Measurements from ENCODE around the gene ARHGEF39.

ARHGEF39 gene

DNA sequence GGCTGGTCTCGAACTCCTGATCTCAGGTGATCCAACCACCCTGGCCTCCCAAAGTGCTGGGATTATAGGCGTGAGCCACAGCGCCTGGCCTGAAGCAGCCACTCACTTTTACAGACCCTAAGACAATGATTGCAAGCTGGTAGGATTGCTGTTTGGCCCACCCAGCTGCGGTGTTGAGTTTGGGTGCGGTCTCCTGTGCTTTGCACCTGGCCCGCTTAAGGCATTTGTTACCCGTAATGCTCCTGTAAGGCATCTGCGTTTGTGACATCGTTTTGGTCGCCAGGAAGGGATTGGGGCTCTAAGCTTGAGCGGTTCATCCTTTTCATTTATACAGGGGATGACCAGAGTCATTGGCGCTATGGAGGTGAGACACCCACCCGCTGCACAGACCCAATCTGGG is 10.2 kb upstream of the ARHGEF39 start:
- no peaks in the 10 kb centered on the region for H3K36me3 ChIP-seq (ENCODE audit: control insufficient read depth, insufficient read depth, low read length)
- 42 to 43% methylated on average over 13 of the region's 13 CpGs for WGBS, 2 experiments
- no peak overlapping the region for H3K27ac ChIP-seq (ENCODE audit: insufficient read depth, low read depth, low read length, poor library complexity, severe bottlenecking)
- H3K9me3 ChIP-seq (ENCODE audit: control insufficient read depth, low read length), result no peaks in the 10 kb centered on the region
- peaks cover 5% of the 10 kb centered on the region for H3K4me1 ChIP-seq (ENCODE audit: control insufficient read depth, insufficient read depth, low read length)
- H3K4me3 ChIP-seq (ENCODE audit: insufficient read depth, low read depth, low read length), result peak overlapping the region; percentile 44
- no peaks in the 10 kb centered on the region for H3K27me3 ChIP-seq (ENCODE audit: control insufficient read depth, insufficient read depth, low read length, poor library complexity, severe bottlenecking)

DNA sequence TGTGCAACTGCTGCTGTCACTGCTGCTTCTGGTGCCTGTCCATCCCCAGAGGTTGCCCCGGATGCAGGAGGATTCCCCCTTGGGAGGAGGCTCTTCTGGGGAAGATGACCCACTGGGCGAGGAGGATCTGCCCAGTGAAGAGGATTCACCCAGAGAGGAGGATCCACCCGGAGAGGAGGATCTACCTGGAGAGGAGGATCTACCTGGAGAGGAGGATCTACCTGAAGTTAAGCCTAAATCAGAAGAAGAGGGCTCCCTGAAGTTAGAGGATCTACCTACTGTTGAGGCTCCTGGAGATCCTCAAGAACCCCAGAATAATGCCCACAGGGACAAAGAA is 9.0 kb upstream of the ARHGEF39 start:
- Histone ChIP-seq H3K27ac (ENCODE audit: insufficient read depth, low read depth, low read length, poor library complexity, severe bottlenecking) (no peak overlapping the region), H3K36me3 (ENCODE audit: control insufficient read depth, insufficient read depth, low read length) (no peaks in the 10 kb centered on the region), H3K27me3 (ENCODE audit: control insufficient read depth, insufficient read depth, low read length, poor library complexity, severe bottlenecking) (no peaks in the 10 kb centered on the region), H3K9me3 (ENCODE audit: control insufficient read depth, low read length) (no peaks in the 10 kb centered on the region), H3K4me1 (ENCODE audit: control insufficient read depth, insufficient read depth, low read length) (no peaks in the 10 kb centered on the region), H3K4me3 (ENCODE audit: insufficient read depth, low read depth, low read length) (no peak overlapping the region)
- 85 to 89% methylated on average over 3 of the region's 3 CpGs for WGBS, 2 experiments

DNA sequence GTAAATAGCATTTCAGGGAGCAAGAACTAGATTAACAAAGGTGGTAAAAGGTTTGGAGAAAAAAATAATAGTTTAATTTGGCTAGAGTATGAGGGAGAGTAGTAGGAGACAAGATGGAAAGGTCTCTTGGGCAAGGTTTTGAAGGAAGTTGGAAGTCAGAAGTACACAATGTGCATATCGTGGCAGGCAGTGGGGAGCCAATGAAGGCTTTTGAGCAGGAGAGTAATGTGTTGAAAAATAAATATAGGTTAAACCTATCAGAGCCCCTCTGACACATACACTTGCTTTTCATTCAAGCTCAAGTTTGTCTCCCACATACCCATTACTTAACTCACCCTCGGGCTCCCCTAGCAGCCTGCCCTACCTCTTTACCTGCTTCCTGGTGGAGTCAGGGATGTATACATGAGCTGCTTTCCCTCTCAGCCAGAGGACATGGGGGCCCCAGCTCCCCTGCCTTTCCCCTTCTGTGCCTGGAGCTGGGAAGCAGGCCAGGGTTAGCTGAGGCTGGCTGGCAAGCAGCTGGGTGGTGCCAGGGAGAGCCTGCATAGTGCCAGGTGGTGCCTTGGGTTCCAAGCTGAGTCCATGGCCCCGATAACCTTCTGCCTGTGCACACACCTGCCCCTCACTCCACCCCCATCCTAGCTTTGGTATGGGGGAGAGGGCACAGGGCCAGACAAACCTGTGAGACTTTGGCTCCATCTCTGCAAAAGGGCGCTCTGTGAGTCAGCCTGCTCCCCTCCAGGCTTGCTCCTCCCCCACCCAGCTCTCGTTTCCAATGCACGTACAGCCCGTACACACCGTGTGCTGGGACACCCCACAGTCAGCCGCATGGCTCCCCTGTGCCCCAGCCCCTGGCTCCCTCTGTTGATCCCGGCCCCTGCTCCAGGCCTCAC is 8.4 kb upstream of the ARHGEF39 start, which contains the start of gene CA9:
Gene CA9 (plus strand): TSS at position 797 of the 893 bp plus-strand sequence. CDS start 32 bp downstream, at position 829.
- no peaks in the 10 kb centered on the region for H3K27me3 ChIP-seq (ENCODE audit: control insufficient read depth, insufficient read depth, low read length, poor library complexity, severe bottlenecking)
- H3K27ac ChIP-seq (ENCODE audit: insufficient read depth, low read depth, low read length, poor library complexity, severe bottlenecking), result no peak within 1 kb of the TSS
- no peaks in the 10 kb centered on the region for H3K9me3 ChIP-seq (ENCODE audit: control insufficient read depth, low read length)
- WGBS, 2 experiments, result 87 to 92% methylated on average over 10 of the region's 10 CpGs
- no peak within 1 kb of the TSS for H3K4me3 ChIP-seq (ENCODE audit: insufficient read depth, low read depth, low read length)
- H3K4me1 ChIP-seq (ENCODE audit: control insufficient read depth, insufficient read depth, low read length), result no peaks in the 10 kb centered on the region
- H3K36me3 ChIP-seq (ENCODE audit: control insufficient read depth, insufficient read depth, low read length), result no peaks in the 10 kb centered on the region

DNA sequence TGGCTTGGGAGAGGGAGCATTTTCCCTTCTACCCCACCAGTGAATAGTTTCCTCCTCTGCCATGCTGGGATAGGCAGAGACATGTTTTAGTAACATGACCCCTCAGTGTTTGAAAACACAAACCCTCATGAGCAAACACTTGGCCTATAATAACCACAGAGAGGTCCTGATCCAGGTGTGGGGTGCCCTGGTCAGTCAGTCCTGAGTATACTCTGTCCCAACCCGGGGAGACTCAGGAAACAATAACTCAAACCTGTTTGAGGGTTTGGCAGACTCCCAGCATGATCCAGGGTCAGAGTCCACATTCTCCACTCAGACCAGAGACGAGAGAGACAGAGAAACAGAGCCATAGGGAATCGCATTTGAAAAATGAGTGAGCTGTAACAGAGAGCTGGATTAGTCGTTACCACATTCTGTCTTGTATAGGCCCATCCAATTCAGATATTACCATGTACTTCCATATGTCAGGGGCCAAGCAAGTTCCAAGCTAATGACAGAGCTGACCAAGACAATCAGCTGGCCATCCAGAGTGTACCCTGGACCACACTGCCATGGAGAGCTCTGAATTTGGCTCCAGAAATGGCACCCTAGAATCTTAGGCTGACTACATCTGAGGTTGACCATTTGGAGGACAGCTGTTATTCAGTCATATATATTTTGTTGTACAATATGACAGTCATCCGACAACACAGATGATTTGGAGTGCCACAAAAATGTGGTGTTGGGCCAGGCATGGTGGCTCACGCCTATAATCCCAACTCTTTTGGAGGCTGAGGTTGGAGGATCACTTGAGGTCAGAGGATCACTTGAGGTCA is 4.5 kb upstream of the ARHGEF39 start:
- WGBS, 2 experiments, result 88 to 89% methylated on average over 6 of the region's 6 CpGs
- no peak overlapping the region for H3K27ac ChIP-seq (ENCODE audit: insufficient read depth, low read depth, low read length, poor library complexity, severe bottlenecking)
- H3K36me3 ChIP-seq (ENCODE audit: control insufficient read depth, insufficient read depth, low read length), result no peaks in the 10 kb centered on the region
- peaks cover 1% of the 10 kb centered on the region for H3K4me1 ChIP-seq (ENCODE audit: control insufficient read depth, insufficient read depth, low read length)
- H3K27me3 ChIP-seq (ENCODE audit: control insufficient read depth, insufficient read depth, low read length, poor library complexity, severe bottlenecking), result no peaks in the 10 kb centered on the region
- no peak overlapping the region for H3K4me3 ChIP-seq (ENCODE audit: insufficient read depth, low read depth, low read length)
- H3K9me3 ChIP-seq (ENCODE audit: control insufficient read depth, low read length), result no peaks in the 10 kb centered on the region

DNA sequence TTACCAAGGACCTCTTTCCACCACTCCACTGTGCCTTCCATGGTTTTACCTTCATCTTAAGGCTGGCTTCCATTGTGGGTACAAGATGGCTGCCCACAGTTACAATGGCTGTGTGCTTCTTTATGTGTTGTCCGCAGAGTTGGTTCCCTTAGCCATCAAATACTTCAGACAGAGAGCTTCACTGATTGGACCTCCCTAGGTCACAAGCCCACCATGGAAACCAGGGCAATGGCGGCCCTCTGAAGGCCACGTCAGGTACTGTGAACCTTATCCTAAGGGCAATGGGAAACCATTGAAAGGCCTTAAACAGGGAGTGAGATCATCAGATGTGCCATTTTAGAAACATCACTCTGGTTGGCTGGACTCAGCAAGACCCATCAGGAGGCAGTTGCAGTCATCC is 2.9 kb upstream of the ARHGEF39 start:
- WGBS, 2 experiments, result 93 to 94% methylated on average over 3 of the region's 3 CpGs
- H3K4me1 ChIP-seq (ENCODE audit: control insufficient read depth, insufficient read depth, low read length), result peaks cover 11% of the 10 kb centered on the region
- H3K27ac ChIP-seq (ENCODE audit: insufficient read depth, low read depth, low read length, poor library complexity, severe bottlenecking), result no peak overlapping the region
- no peaks in the 10 kb centered on the region for H3K27me3 ChIP-seq (ENCODE audit: control insufficient read depth, insufficient read depth, low read length, poor library complexity, severe bottlenecking)
- peaks cover 4% of the 10 kb centered on the region for H3K36me3 ChIP-seq (ENCODE audit: control insufficient read depth, insufficient read depth, low read length)
- H3K4me3 ChIP-seq (ENCODE audit: insufficient read depth, low read depth, low read length), result no peak overlapping the region
- H3K9me3 ChIP-seq (ENCODE audit: control insufficient read depth, low read length), result no peaks in the 10 kb centered on the region

DNA sequence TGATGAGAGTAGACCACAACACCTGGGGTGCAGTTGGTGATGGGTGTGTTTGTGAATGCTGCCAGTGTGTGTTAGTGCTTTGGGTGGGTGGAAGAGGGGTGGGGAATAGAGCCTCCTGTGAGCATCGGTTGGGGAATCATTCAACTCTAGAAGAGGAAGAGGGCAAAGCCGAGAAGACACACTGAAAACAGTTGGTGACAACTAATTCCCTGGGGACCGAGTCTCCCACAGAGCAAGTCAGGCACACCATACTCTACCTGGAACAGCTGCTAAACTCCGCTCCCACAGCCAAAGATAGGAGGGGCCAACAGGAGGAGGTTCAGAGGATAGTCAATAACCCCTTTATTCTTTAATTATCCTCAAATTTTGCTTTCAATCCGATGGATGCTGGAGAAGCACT is 1.6 kb upstream of the ARHGEF39 start:
- Histone ChIP-seq H3K27ac (ENCODE audit: insufficient read depth, low read depth, low read length, poor library complexity, severe bottlenecking) (no peak overlapping the region), H3K9me3 (ENCODE audit: control insufficient read depth, low read length) (no peaks in the 10 kb centered on the region), H3K36me3 (ENCODE audit: control insufficient read depth, insufficient read depth, low read length) (peaks cover 14% of the 10 kb centered on the region), H3K27me3 (ENCODE audit: control insufficient read depth, insufficient read depth, low read length, poor library complexity, severe bottlenecking) (no peaks in the 10 kb centered on the region), H3K4me3 (ENCODE audit: insufficient read depth, low read depth, low read length) (no peak overlapping the region), H3K4me1 (ENCODE audit: control insufficient read depth, insufficient read depth, low read length) (peaks cover 11% of the 10 kb centered on the region)
- 79 to 95% methylated on average over 5 of the region's 5 CpGs for WGBS, 2 experiments

DNA sequence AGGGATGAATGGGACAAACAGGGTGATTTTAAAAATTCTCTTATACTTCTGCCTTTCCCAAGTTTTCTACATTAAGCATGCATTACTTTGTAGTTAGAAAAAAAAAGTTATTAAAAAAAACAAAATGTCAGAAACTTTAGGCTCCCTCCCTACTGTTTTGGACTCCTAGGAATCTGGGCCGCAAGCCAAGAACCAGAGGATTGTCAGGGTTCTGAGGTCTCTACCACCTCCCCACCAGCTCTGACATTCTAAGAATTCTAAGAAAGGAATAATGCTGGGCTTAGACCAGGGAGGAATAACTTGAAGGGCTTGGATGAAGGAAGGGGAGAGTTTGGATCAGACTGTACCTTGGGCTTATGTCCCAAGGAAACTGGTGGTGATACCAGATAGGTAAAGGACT is 1.1 kb upstream of the ARHGEF39 start:
- Histone ChIP-seq H3K27me3 (ENCODE audit: control insufficient read depth, insufficient read depth, low read length, poor library complexity, severe bottlenecking) (no peaks in the 10 kb centered on the region), H3K4me3 (ENCODE audit: insufficient read depth, low read depth, low read length) (no peak overlapping the region), H3K36me3 (ENCODE audit: control insufficient read depth, insufficient read depth, low read length) (peaks cover 15% of the 10 kb centered on the region), H3K27ac (ENCODE audit: insufficient read depth, low read depth, low read length, poor library complexity, severe bottlenecking) (no peak overlapping the region), H3K9me3 (ENCODE audit: control insufficient read depth, low read length) (no peaks in the 10 kb centered on the region), H3K4me1 (ENCODE audit: control insufficient read depth, insufficient read depth, low read length) (peaks cover 11% of the 10 kb centered on the region)
- 90 to 100% methylated on average over 1 of the region's 1 CpG for WGBS, 2 experiments

DNA sequence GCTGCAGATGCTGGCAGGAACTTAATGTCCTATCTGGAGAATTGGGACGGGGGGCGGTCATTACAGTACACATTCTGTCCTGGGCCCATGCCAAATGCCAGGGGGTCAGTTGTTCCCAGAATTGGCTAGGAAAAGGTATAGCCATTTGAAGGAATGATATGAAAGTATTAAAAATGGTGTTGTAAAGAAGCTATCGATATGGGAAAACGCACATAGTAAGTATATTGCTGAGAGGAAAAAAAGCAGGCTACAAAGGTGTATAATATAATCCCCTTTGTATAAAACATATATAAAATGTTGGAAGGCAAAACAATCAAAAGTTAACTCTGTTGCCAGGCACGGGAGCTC is 450 bp upstream of the ARHGEF39 start:
- Histone ChIP-seq H3K9me3 (ENCODE audit: control insufficient read depth, low read length) (no peaks in the 10 kb centered on the region), H3K27ac (ENCODE audit: insufficient read depth, low read depth, low read length, poor library complexity, severe bottlenecking) (no peak overlapping the region), H3K4me3 (ENCODE audit: insufficient read depth, low read depth, low read length) (peak overlapping the region; percentile 69), H3K36me3 (ENCODE audit: control insufficient read depth, insufficient read depth, low read length) (peaks cover 21% of the 10 kb centered on the region), H3K4me1 (ENCODE audit: control insufficient read depth, insufficient read depth, low read length) (peaks cover 11% of the 10 kb centered on the region), H3K27me3 (ENCODE audit: control insufficient read depth, insufficient read depth, low read length, poor library complexity, severe bottlenecking) (no peaks in the 10 kb centered on the region)
- 79 to 80% methylated on average over 5 of the region's 5 CpGs for WGBS, 2 experiments

DNA sequence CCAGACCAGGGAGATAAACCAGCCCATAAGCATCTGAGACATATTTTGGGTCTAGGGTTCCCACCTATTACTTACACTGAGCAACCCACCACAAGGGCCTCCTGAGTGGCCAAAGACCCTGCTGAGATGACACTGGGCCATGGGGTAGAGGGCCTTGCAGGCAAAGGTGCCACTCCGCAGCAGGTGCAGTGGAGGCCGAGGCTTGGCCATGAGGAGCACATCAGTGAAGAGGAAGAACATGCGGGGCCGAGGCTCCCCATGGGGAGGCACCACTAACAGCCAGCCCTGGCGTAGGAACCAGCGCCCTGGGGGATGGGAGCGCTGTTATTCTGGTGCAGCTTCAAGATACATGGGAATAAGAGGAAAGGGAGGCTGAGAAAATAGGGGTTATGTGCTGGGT is 2.6 kb downstream of the ARHGEF39 start:
- WGBS, 2 experiments, result 96% methylated on average over 7 of the region's 7 CpGs
- H3K4me3 ChIP-seq (ENCODE audit: insufficient read depth, low read depth, low read length), result no peak overlapping the region
- H3K27me3 ChIP-seq (ENCODE audit: control insufficient read depth, insufficient read depth, low read length, poor library complexity, severe bottlenecking), result no peaks in the 10 kb centered on the region
- H3K9me3 ChIP-seq (ENCODE audit: control insufficient read depth, low read length), result no peaks in the 10 kb centered on the region
- no peak overlapping the region for H3K27ac ChIP-seq (ENCODE audit: insufficient read depth, low read depth, low read length, poor library complexity, severe bottlenecking)
- H3K36me3 ChIP-seq (ENCODE audit: control insufficient read depth, insufficient read depth, low read length), result peaks cover 24% of the 10 kb centered on the region
- H3K4me1 ChIP-seq (ENCODE audit: control insufficient read depth, insufficient read depth, low read length), result peaks cover 16% of the 10 kb centered on the region

DNA sequence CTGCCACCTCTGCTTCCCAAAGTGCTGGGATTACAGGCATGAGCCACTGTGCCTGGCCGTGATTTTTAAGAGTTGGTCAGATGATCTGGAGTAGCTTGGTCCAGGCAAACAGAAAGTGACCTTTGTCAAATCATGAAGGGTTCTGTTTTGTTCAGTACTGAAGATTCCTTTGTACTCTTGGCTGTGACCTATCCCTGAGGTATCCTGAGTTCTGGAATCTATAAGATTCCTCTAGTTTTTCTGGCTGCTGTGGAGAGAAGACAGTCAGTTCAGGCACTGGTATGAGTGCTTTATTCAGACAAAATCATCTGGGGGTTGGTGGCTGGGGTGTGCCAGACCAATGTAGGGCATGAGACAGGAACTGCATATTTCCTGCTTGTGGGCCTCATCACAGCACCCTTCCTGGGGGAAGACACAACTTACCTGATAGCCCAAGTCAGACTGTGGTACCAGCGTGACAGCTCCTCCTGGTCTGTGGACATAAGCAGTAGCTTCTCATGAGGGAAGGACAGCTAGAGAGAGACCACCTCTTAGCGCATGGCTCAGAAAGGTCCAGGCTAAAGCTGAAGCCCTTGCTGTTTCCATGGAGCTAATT is 3.1 kb downstream of the ARHGEF39 start:
- H3K27me3 ChIP-seq (ENCODE audit: control insufficient read depth, insufficient read depth, low read length, poor library complexity, severe bottlenecking), result peaks cover 2% of the 10 kb centered on the region
- no peak overlapping the region for H3K27ac ChIP-seq (ENCODE audit: insufficient read depth, low read depth, low read length, poor library complexity, severe bottlenecking)
- peaks cover 24% of the 10 kb centered on the region for H3K36me3 ChIP-seq (ENCODE audit: control insufficient read depth, insufficient read depth, low read length)
- no peak overlapping the region for H3K4me3 ChIP-seq (ENCODE audit: insufficient read depth, low read depth, low read length)
- H3K4me1 ChIP-seq (ENCODE audit: control insufficient read depth, insufficient read depth, low read length), result peaks cover 16% of the 10 kb centered on the region
- WGBS, 2 experiments, result 94 to 95% methylated on average over 3 of the region's 3 CpGs
- H3K9me3 ChIP-seq (ENCODE audit: control insufficient read depth, low read length), result no peaks in the 10 kb centered on the region

Measured in ectodermal cell (in vitro differentiated cells).